K562 (cell line): ENCODE measurements around the gene SIRT3. TPM values are rescaled to one million over a fixed set of nuclear protein-coding genes. Genes with fewer than 3 reads are reported as not detected.
A peak's percentile ranks its signal among the peaks of the same experiment; 100 is the strongest.

Experiments used
- ATAC-seq: fragments of 200-7000 bp; cut with Tn5 transposase; 3 replicates; pipeline ENCODE4 v1.9.1; 2020; ENCODE audit warnings: moderate library complexity
- BruUV-seq: library from RNA; stranded (reverse); fragments of 400-500 nt; replicated peaks from 2 replicates; lab custom pipeline; 2021; lab: Mats Ljungman, UMichigan
- CTCF ChIA-PET: fragments of 300-600 bp; formaldehyde crosslinking; extraction: SDS; loops from one replicate; lab custom pipeline; 2021; ENCODE audit warnings: low intra/inter-chr PET ratio; lab: Yijun Ruan, JAX
- POLR2A ChIA-PET: fragments of 300-600, 350-650 bp; sonication (Branson Sonifier 250); formaldehyde crosslinking; extraction: SDS; loops from one replicate; lab custom pipeline; 2021; ENCODE audit warnings: antibody characterized with exemption, inconsistent platforms; lab: Yijun Ruan, JAX
- DNase-seq, 4 experiments: peaks; one replicate each; pipeline versions ENCODE4 v3.0.0 to v3.0.0-alpha.2; 2011 to 2018; ENCODE audit warnings: low spot score in 3 of 4, mixed read lengths in 3 of 4; ENCODE audit errors: extremely low read depth in 1 of 4
- FAIRE-seq: peaks from 2 replicates; lab custom pipeline; 2011; peaks lifted over from hg19 to GRCh38; lab: Jason Lieb, UNC
- H2AFZ ChIP-seq: 2 replicates; pipeline ENCODE4 v1.6.0; 2011; ENCODE audit warnings: low read depth, low read length, control low read depth, inconsistent platforms
- H3K27ac ChIP-seq: fragments of 200-600 bp; 3 replicates; pipeline ENCODE4 v1.8.0; 2011; ENCODE audit warnings: low read depth, mild to moderate bottlenecking, control low read depth, inconsistent platforms, low read length, moderate library complexity, mixed read lengths; ENCODE audit errors: extremely low read depth
- H3K27me3 ChIP-seq, 2 experiments: fragments of 300-600 bp in 1 of 2; 2 replicates in 1 of 2; 3 replicates in 1 of 2; pipeline versions ENCODE4 v1.6.0 to v1.8.0; 2011; ENCODE audit warnings: inconsistent platforms in 2 of 2, low read length in 2 of 2, mild to moderate bottlenecking in 1 of 2, mixed read lengths in 1 of 2, moderate library complexity in 1 of 2; ENCODE audit not compliant: control insufficient read depth in 2 of 2, insufficient read depth in 2 of 2
- H3K36me3 ChIP-seq: fragments of 300-600 bp; 3 replicates; pipeline ENCODE4 v1.8.0; 2011; ENCODE audit warnings: mild to moderate bottlenecking, low read length, inconsistent platforms; ENCODE audit not compliant: control insufficient read depth, insufficient read depth
- H3K4me1 ChIP-seq, 2 experiments: fragments of 200-600 bp in 1 of 2; replicated peaks in 1 of 2; 2 replicates in 1 of 2; 3 replicates in 1 of 2; pipeline versions ENCODE4 v1.5.1 to v1.8.0; 2011; ENCODE audit warnings: inconsistent platforms in 2 of 2, low read length in 2 of 2, mild to moderate bottlenecking in 1 of 2, mixed read lengths in 1 of 2, moderate library complexity in 1 of 2; ENCODE audit not compliant: control insufficient read depth in 2 of 2, insufficient read depth in 2 of 2
- H3K4me2 ChIP-seq: 2 replicates; pipeline ENCODE4 v1.6.1; 2011; ENCODE audit warnings: low read length, control low read depth, inconsistent platforms, mixed read lengths; ENCODE audit not compliant: insufficient read depth
- H3K4me3 ChIP-seq: fragments of 200-600 bp; sonication (generic), shearing (Covaris generic); 2 replicates; pipeline ENCODE4 v1.5.1; 2016; ENCODE audit warnings: control low read depth, inconsistent platforms
- H3K79me2 ChIP-seq: fragments of 200-600 bp; 3 replicates; pipeline ENCODE4 v1.8.0; 2011; ENCODE audit warnings: low read length, inconsistent platforms; ENCODE audit not compliant: control insufficient read depth, insufficient read depth
- H3K9ac ChIP-seq, 2 experiments: 2 replicates each; pipeline versions ENCODE4 v1.6.0 to v1.6.1; 2011; ENCODE audit warnings: low read depth in 2 of 2, low read length in 2 of 2, control low read depth in 1 of 2, inconsistent platforms in 1 of 2, mild to moderate bottlenecking in 1 of 2, mixed read lengths in 1 of 2; ENCODE audit not compliant: insufficient read depth in 1 of 2
- H3K9me1 ChIP-seq: one replicate; pipeline ENCODE4 v1.6.0; 2011; ENCODE audit warnings: inconsistent platforms, mild to moderate bottlenecking, low read length, moderate library complexity; ENCODE audit not compliant: control insufficient read depth, insufficient read depth
- H3K9me3 ChIP-seq: replicated peaks from 2 replicates; pipeline ENCODE4 v1.5.1; 2011; ENCODE audit warnings: low read depth, low read length, inconsistent platforms; ENCODE audit not compliant: control insufficient read depth, insufficient read depth
- H4K20me1 ChIP-seq: replicated peaks from 2 replicates; pipeline ENCODE4 v1.6.1; 2011; ENCODE audit warnings: low read length, inconsistent platforms, mixed read lengths; ENCODE audit not compliant: control insufficient read depth, insufficient read depth
- CHD1 ChIP-seq: fragments of 200-600 bp; sonication (generic); IDR thresholded peaks from one replicate; pipeline ENCODE4 v1.6.1; 2012; ENCODE audit warnings: mild to moderate bottlenecking, moderate library complexity, low read length, inconsistent platforms
- EGR1 ChIP-seq: fragments of 450-650 bp; conservative IDR thresholded peaks from 2 replicates; pipeline ENCODE4 v1.6.1; 2017; ENCODE audit warnings: mild to moderate bottlenecking
- FOXK2 ChIP-seq, 2 experiments: fragments of 450-650 bp; IDR thresholded peaks in 1 of 2; conservative IDR thresholded peaks in 1 of 2; 2 replicates each; pipeline ENCODE4 v1.6.1; 2016; ENCODE audit warnings: low read depth in 2 of 2, mild to moderate bottlenecking in 1 of 2
- FOXP1 ChIP-seq: sonication (generic); formaldehyde crosslinking; IDR thresholded peaks from 2 replicates; pipeline ENCODE4 v1.8.0; 2022; ENCODE audit warnings: mild to moderate bottlenecking, missing genetic modification reagents
- HNRNPL ChIP-seq: fragments of 200-400 bp; formaldehyde crosslinking; IDR thresholded peaks from 2 replicates; pipeline ENCODE4 v1.6.1; 2017; ENCODE audit warnings: low read depth, mild to moderate bottlenecking, low read length
- NR4A1 ChIP-seq, 2 experiments: fragments of 250-450 bp in 1 of 2; fragments of 450-650 bp in 1 of 2; sonication (Bioruptor Pico) in 1 of 2; IDR thresholded peaks; 2 replicates each; pipeline versions ENCODE4 v1.4.0 to v1.6.1; 2016 to 2020; ENCODE audit warnings: mild to moderate bottlenecking in 2 of 2, missing compliant biosample characterization in 1 of 2, missing genetic modification characterization in 1 of 2, moderate library complexity in 1 of 2
- RBFOX2 ChIP-seq: fragments of 200-400 bp; formaldehyde crosslinking; IDR thresholded peaks from 2 replicates; pipeline ENCODE4 v1.6.1; 2017; ENCODE audit warnings: low read depth, mild to moderate bottlenecking, low read length, moderate library complexity
- ZNF395 ChIP-seq: fragments of 200-800 bp; sonication (Bioruptor generic); IDR thresholded peaks from 2 replicates; pipeline ENCODE4 v1.6.1; 2017; ENCODE audit warnings: missing genetic modification characterization, missing compliant biosample characterization
- ZNF740 ChIP-seq, 3 experiments: fragments of 200-800 bp in 1 of 3; sonication (Bioruptor generic) in 1 of 3; sonication (generic) in 1 of 3; formaldehyde crosslinking in 1 of 3; IDR thresholded peaks; 2 replicates each; pipeline versions ENCODE4 v1.6.1 to v1.8.0; 2016 to 2022; ENCODE audit warnings: mild to moderate bottlenecking in 2 of 3, missing compliant biosample characterization in 2 of 3, missing genetic modification characterization in 2 of 3, missing genetic modification reagents in 1 of 3
- WGBS: fragments of 100-300 bp; shearing (Covaris generic); methylation state at CpG from one replicate; pipeline ENCODE4 v1.1.6; 2016; ENCODE audit warnings: low coverage, mixed read lengths; ENCODE audit not compliant: insufficient coverage; ENCODE audit errors: missing lambda C conversion rate; 5-methylcytosine and 5-hydroxymethylcytosine counted together
- in situ Hi-C: fragments of 300-500 bp; cut with MboI; formaldehyde crosslinking; loops from 4 replicates; pipeline ENCODE4 v1.15.0; 2018; ENCODE audit warnings: inconsistent platforms, mixed read lengths
- intact Hi-C: fragments of 100-400 bp; cut with micrococcal nuclease; formaldehyde crosslinking; loops from 2 replicates; pipeline ENCODE4 v1.14.2; 2022
- polyA plus RNA-seq, 8 experiments: library from polyadenylated mRNA; depleted of rRNA in 4 of 8; stranded (reverse) in 5 of 8; unstranded in 3 of 8; fragments of >200 nt; fragmentation: Nextera tagmentation in 2 of 8; fragmentation: Illumina TruSeq in 1 of 8; extraction: Ambion mirVana in 2 of 8; extraction: Trizol in 1 of 8; gene quantifications; 2 replicates each; pipeline versions ENCODE4 v1.2.1 to v1.2.3, GENCODE V29; 2011 to 2014; ENCODE audit warnings: inconsistent platforms in 1 of 8, missing spikeins in 1 of 8
- total RNA-seq, 7 experiments: library from RNA; depleted of rRNA in 6 of 7; stranded (reverse); fragments of >200 nt in 6 of 7; fragmentation: Illumina TruSeq in 2 of 7; extraction: Trizol in 2 of 7; gene quantifications; 2 replicates each; pipeline versions ENCODE4 v1.2.1 to v1.2.3, GENCODE V29; 2011 to 2021; ENCODE audit warnings: low replicate concordance in 1 of 7

The SIRT3 gene
- total and polyA plus RNA-seq, 9 of the 15 experiments (the other 6 are each of a cell fraction or from before 2014, with no cell fraction given) = 1.9 to 27.5 (median 14.5) TPM

GRCh38 chr11:209275-210121 is 26.6 kb downstream of the SIRT3 start (continued):
- TF ChIP-seq CHD1 (peak; percentile 30), RBFOX2 (peak; percentile 50), FOXP1 (CRISPR knock-in tag) (peak; percentile 40; the same call in 1 of the 2 replicates), NR4A1 (CRISPR knock-in tag; IDR thresholded peaks at IDR 0.05) (no peak), NR4A1 (tag; IDR thresholded peaks at IDR 0.05) (no peak)

GRCh38 chr11:208917-209260 is 27.3 kb downstream of the SIRT3 start:
- WGBS = 0% methylated on average over 8 of the region's 26 CpGs
- no peaks in the 10 kb centered on the region; a peak in 1 of 5 replicates for H3K27me3 ChIP-seq
- in situ Hi-C loops = no loop called here
- peaks cover 33% of the 10 kb centered on the region; the same call in 1 of the 2 replicates for H4K20me1 ChIP-seq
- ChIA-PET CTCF (no interaction called here), POLR2A (interaction anchor here (0.8 to 3.1 kb wide), 4 partner anchors 9 to 397 kb away, joined by 3 to 63 read pairs (median 3); no protein-coding TSS in a partner anchor)
- no peaks in the 10 kb centered on the region for H3K9me3 ChIP-seq
- ATAC-seq (peak; percentile 2), DNase-seq (no peak), FAIRE-seq (no peak)
- peak overlapping the region; percentile 93; the same call in 2 of the 3 replicates for H3K27ac ChIP-seq
- peak overlapping the region; percentile 92 for H3K4me2 ChIP-seq
- no TSS peak for BruUV-seq
- peaks cover 77% of the 10 kb centered on the region for H3K36me3 ChIP-seq
- H3K9me1 ChIP-seq = peaks cover 10% of the 10 kb centered on the region
- peaks cover 25 to 55% of the 10 kb centered on the region in 2 experiments; a peak in 4 of 5 replicates for H3K4me1 ChIP-seq
- TF ChIP-seq ZNF395 (CRISPR knock-in tag) = 0 out of 2 replicates have a peak, but pooled peaks have one; percentile 6
- TF ChIP-seq EGR1 = peak; percentile 66
- no peak for TF ChIP-seq FOXK2 (conservative IDR thresholded peaks at IDR 0.05 in 1 of 2, IDR thresholded peaks at IDR 0.05 in 1 of 2; ENCODE audit: low read depth in 2 of 2)
- TF ChIP-seq HNRNPL = no peak
- TF ChIP-seq ZNF740 (CRISPR knock-in tag; IDR thresholded peaks at IDR 0.05) = 0 out of 2 replicates have a peak, but pooled peaks have one; percentile 17
- TF ChIP-seq ZNF740 (tag; IDR thresholded peaks at IDR 0.05) = no peak
- peak overlapping the region; percentile 97 to 98 for H3K9ac ChIP-seq
- peak overlapping the region; percentile 96 for H3K4me3 ChIP-seq
- peaks cover 69% of the 10 kb centered on the region for H3K79me2 ChIP-seq
- no peak overlapping the region for H2AFZ ChIP-seq
- intact Hi-C loops = no loop called here
